ENCODE results near the gene DMRTC2. TPM values are rescaled to one million over a fixed set of nuclear protein-coding genes. Genes with fewer than 3 reads are reported as not detected.

Gene DMRTC2
- total and polyA plus RNA-seq, 2 of the 8 experiments (the other 6 are each of a cell fraction or from before 2014, with no cell fraction given): not detected

GRCh38 chr19:41811036-41811435, 33.8 kb upstream of the DMRTC2 start:
- H3K23me2 ChIP-seq (ENCODE audit: low read depth, low read length): no peaks in the 10 kb centered on the region
- no peaks in the 10 kb centered on the region; the same call in 1 of the 2 replicates for H3K79me1 ChIP-seq (ENCODE audit: low read depth, low read length)
- H3K4me3 ChIP-seq (ENCODE audit: extremely low read depth in 1 of 4, insufficient read depth in 2 of 4, low read depth in 3 of 4, low read length in 4 of 4): no peak overlapping the region
- H3K79me2 ChIP-seq (ENCODE audit: control insufficient read depth in 1 of 2, insufficient read depth in 2 of 2, low read length in 2 of 2): no peaks in the 10 kb centered on the region
- H3K9me3 ChIP-seq (ENCODE audit: insufficient read depth in 2 of 2, low read depth in 1 of 2, low read length in 1 of 2): peaks cover 79 to 81% of the 10 kb centered on the region in 2 experiments
- no peak overlapping the region for H3K27ac ChIP-seq (ENCODE audit: low read depth, low read length)
- H2BK5ac ChIP-seq (ENCODE audit: low read depth, low read length): no peak overlapping the region
- no peak overlapping the region for H4K91ac ChIP-seq (replicated peaks; ENCODE audit: insufficient read length, low read length)
- H3K18ac ChIP-seq (ENCODE audit: extremely low read depth, low read length): no peak overlapping the region
- no peak overlapping the region for H3K56ac ChIP-seq (replicated peaks; ENCODE audit: insufficient read length, low read depth, low read length)
- DNase-seq (ENCODE audit: low read depth in 1 of 2, low spot score in 2 of 2) (no peak), FAIRE-seq (no peak)
- no peak overlapping the region for H2BK120ac ChIP-seq (replicated peaks; ENCODE audit: low read depth, low read length)
- POLR2A ChIA-PET (ENCODE audit: partially characterized antibody): interaction anchor here (1.2 kb wide), 1 partner anchor 48 kb away, joined by 3 read pairs; no protein-coding TSS in a partner anchor
- H3K4me2 ChIP-seq (ENCODE audit: insufficient read depth in 1 of 2, low read depth in 2 of 2, low read length in 2 of 2): no peak overlapping the region
- WGBS, 2 experiments (ENCODE audit: extremely low coverage in 1 of 2, insufficient coverage in 1 of 2, insufficient read length in 1 of 2, insufficient replicate concordance in 2 of 2, low coverage in 1 of 2, low lambda C conversion rate in 2 of 2, missing lambda C conversion rate in 1 of 2): 70% methylated on average over 3 of the region's 3 CpGs; no CpG with 5 or more reads in 1 of the 2 experiments
- no peak overlapping the region for H2BK15ac ChIP-seq (ENCODE audit: low read length)
- H4K5ac ChIP-seq (ENCODE audit: insufficient read length, low read depth, low read length): no peak overlapping the region
- no peaks in the 10 kb centered on the region for H3K36me3 ChIP-seq (ENCODE audit: control insufficient read depth in 2 of 4, insufficient read depth in 4 of 4, low read length in 3 of 4)
- H2AK5ac ChIP-seq (ENCODE audit: low read depth, low read length): no peak overlapping the region
- TF ChIP-seq TAF7 (optimal IDR thresholded peaks at IDR 0.05; ENCODE audit: borderline replicate concordance, low read depth, low read length): no peak
- TF ChIP-seq POLR2AphosphoS5 (IDR thresholded peaks at IDR 0.05; ENCODE audit: low read depth, low read length): no peak
- TF ChIP-seq BACH1 (IDR thresholded peaks at IDR 0.05; ENCODE audit: low read length): no peak
- TF ChIP-seq JUN (IDR thresholded peaks at IDR 0.05; ENCODE audit: low read depth, low read length): no peak
- TF ChIP-seq RBBP5 (IDR thresholded peaks at IDR 0.05; ENCODE audit: borderline replicate concordance, low read depth, low read length): no peak
- TF ChIP-seq RFX5 (IDR thresholded peaks at IDR 0.05; ENCODE audit: borderline replicate concordance, low read depth, low read length): no peak
- TF ChIP-seq TCF12 (IDR thresholded peaks at IDR 0.05; ENCODE audit: low read depth, low read length): no peak
- TF ChIP-seq ZNF274 (IDR thresholded peaks at IDR 0.05; ENCODE audit: borderline replicate concordance, extremely low read depth, low read length): no peak
- no peak for TF ChIP-seq FOSL1 (IDR thresholded peaks at IDR 0.05; ENCODE audit: insufficient read depth, low read depth, low read length)
- no peak for TF ChIP-seq SIRT6 (IDR thresholded peaks at IDR 0.05; ENCODE audit: low read length)
- TF ChIP-seq RAD21 (IDR thresholded peaks at IDR 0.05 in 1 of 2, conservative IDR thresholded peaks at IDR 0.05 in 1 of 2; ENCODE audit: low read depth in 2 of 2, low read length in 2 of 2): no peak
- no peak overlapping the region for H3K14ac ChIP-seq (ENCODE audit: insufficient read length)
- H3K4me1 ChIP-seq (replicated peaks in 1 of 4; ENCODE audit: control insufficient read depth in 3 of 4, insufficient read depth in 4 of 4, low read length in 3 of 4): no peaks in the 10 kb centered on the region
- CTCF ChIA-PET (ENCODE audit: partially characterized antibody): interaction anchor here (0.6 to 1.8 kb wide), 5 partner anchors 12 to 679 kb away, joined by 3 to 7 read pairs (median 3); no protein-coding TSS in a partner anchor
- H3K23ac ChIP-seq (ENCODE audit: insufficient read length): no peak overlapping the region
- no peak overlapping the region for H4K8ac ChIP-seq (ENCODE audit: extremely low read depth, insufficient read depth, low read length)
- H3K4ac ChIP-seq (replicated peaks; ENCODE audit: insufficient read length, low read depth, low read length): no peak overlapping the region
- H2BK12ac ChIP-seq (ENCODE audit: low read depth, low read length): no peak overlapping the region
- H3K9ac ChIP-seq (replicated peaks in 1 of 4; ENCODE audit: extremely low read depth in 1 of 4, low read depth in 3 of 4, low read length in 3 of 4): no peak overlapping the region
- H4K20me1 ChIP-seq (replicated peaks in 1 of 2; ENCODE audit: control insufficient read depth in 1 of 2, insufficient read depth in 2 of 2, low read length in 2 of 2): peaks cover 0 to 1% of the 10 kb centered on the region in 2 experiments
- H3K27me3 ChIP-seq (replicated peaks in 1 of 4; ENCODE audit: control insufficient read depth in 3 of 4, extremely low read depth in 1 of 4, insufficient read depth in 3 of 4, low read length in 3 of 4): no peaks in the 10 kb centered on the region
- H2BK20ac ChIP-seq (ENCODE audit: low read length): no peak overlapping the region
- H2AFZ ChIP-seq (ENCODE audit: low read length): no peak overlapping the region
